Measurements from ENCODE around the gene ATP1B1.

- TF ChIP-seq CTCF (IDR thresholded peaks at IDR 0.05 in 8 of 11, conservative IDR thresholded peaks at IDR 0.05 in 3 of 11) = no peak
- no peak for TF ChIP-seq POLR2AphosphoS5 (IDR thresholded peaks at IDR 0.05)
These were observed 6.9 kb upstream of the ATP1B1 start for GRCh38 chr1:169099561-169099960.

All from spleen (tissue), 7 donors.